Measurements from ENCODE around the gene EWSR1. TPM values are rescaled to one million over a fixed set of nuclear protein-coding genes. Genes with fewer than 3 reads are reported as not detected.

The EWSR1 gene
- total and polyA plus RNA-seq, 2 of the 4 experiments (the other 2 are of a cell fraction): 243 to 518 TPM

- H2AFZ ChIP-seq (replicated peaks; ENCODE audit: low read length, poor library complexity): no peak overlapping the region
- intact Hi-C loops (cut with micrococcal nuclease): no loop called here
Measured at GRCh38 chr22:29327089-29327764, 59.2 kb downstream of the EWSR1 start.

More at GRCh38 chr22:29327089-29327764, 59.2 kb downstream of the EWSR1 start:
- ChIA-PET POLR2A (ENCODE audit: unreplicated experiment) (no interaction called here), CTCF (no interaction called here)
- Histone ChIP-seq H3K18ac (ENCODE audit: low read depth, low read length) (no peak overlapping the region), H2BK20ac (ENCODE audit: low read depth, low read length) (no peak overlapping the region), H3K79me1 (ENCODE audit: low read depth in 1 of 2, low read length in 2 of 2) (no peaks in the 10 kb centered on the region), H4K5ac (ENCODE audit: low read depth, low read length) (no peak overlapping the region), H3K27ac (ENCODE audit: insufficient read depth, low read length) (no peak overlapping the region), H2AK9ac (replicated peaks; ENCODE audit: low read depth, low read length, poor library complexity) (no peak overlapping the region), H4K91ac (ENCODE audit: insufficient read depth, low read depth, low read length) (no peak overlapping the region), H4K8ac (ENCODE audit: low read depth in 2 of 2, low read length in 2 of 2) (no peak overlapping the region), H3K4me3 (ENCODE audit: insufficient read depth, low read depth, low read length) (no peak overlapping the region), H3K23ac (ENCODE audit: low read depth, low read length) (no peak overlapping the region), H4K20me1 (ENCODE audit: insufficient read depth, low read length) (no peaks in the 10 kb centered on the region; the same call in 1 of the 2 replicates), H2BK120ac (ENCODE audit: low read depth, low read length) (no peak overlapping the region), H3K4ac (ENCODE audit: low read depth, low read length) (no peak overlapping the region), H3K9ac (ENCODE audit: low read depth, low read length) (no peak overlapping the region), H2BK15ac (ENCODE audit: low read depth, low read length) (no peak overlapping the region), H2BK5ac (ENCODE audit: low read depth, low read length, poor library complexity, severe bottlenecking) (no peak overlapping the region), H3K9me3 (ENCODE audit: control insufficient read depth, insufficient read depth, low read length) (no peaks in the 10 kb centered on the region), H3K27me3 (ENCODE audit: control insufficient read depth, insufficient read depth, low read length) (no peaks in the 10 kb centered on the region), H3K4me2 (ENCODE audit: low read depth, low read length) (no peak overlapping the region), H3K14ac (replicated peaks; ENCODE audit: low read depth, low read length) (no peak overlapping the region), H3K4me1 (ENCODE audit: control insufficient read depth, insufficient read depth, low read length) (peaks cover 9% of the 10 kb centered on the region), H2AK5ac (ENCODE audit: low read depth, low read length) (no peak overlapping the region), H3K36me3 (ENCODE audit: control insufficient read depth, insufficient read depth, low read length) (peaks cover 36% of the 10 kb centered on the region), H3K9me1 (ENCODE audit: insufficient read depth, low read length) (peaks cover 5% of the 10 kb centered on the region; the same call in 1 of the 2 replicates), H3K56ac (ENCODE audit: extremely low read depth, insufficient read depth, low read length) (no peak overlapping the region)
- BruUV-seq (replicated peaks): no TSS peak
- DNase-seq (no peak), ATAC-seq (ENCODE audit: low read depth) (no peak)
- in situ Hi-C loops (cut with MboI; ENCODE audit: low sequenced_read_pairs): no loop called here
- TF ChIP-seq RFX5 (IDR thresholded peaks at IDR 0.05; ENCODE audit: low read depth, low read length): no peak
- WGBS, 2 experiments (ENCODE audit: extremely low coverage in 2 of 2, insufficient read length in 1 of 2): 89% methylated on average over 3 of the region's 15 CpGs; no CpG with 5 or more reads in 1 of the 2 experiments
- dilution Hi-C loops (cut with HindIII; ENCODE audit: low sequenced_read_pairs, unreplicated experiment): no loop called here

All from IMR-90 (cell line).